ENCODE data around the gene TSPAN11.

TSPAN11 gene

DNA sequence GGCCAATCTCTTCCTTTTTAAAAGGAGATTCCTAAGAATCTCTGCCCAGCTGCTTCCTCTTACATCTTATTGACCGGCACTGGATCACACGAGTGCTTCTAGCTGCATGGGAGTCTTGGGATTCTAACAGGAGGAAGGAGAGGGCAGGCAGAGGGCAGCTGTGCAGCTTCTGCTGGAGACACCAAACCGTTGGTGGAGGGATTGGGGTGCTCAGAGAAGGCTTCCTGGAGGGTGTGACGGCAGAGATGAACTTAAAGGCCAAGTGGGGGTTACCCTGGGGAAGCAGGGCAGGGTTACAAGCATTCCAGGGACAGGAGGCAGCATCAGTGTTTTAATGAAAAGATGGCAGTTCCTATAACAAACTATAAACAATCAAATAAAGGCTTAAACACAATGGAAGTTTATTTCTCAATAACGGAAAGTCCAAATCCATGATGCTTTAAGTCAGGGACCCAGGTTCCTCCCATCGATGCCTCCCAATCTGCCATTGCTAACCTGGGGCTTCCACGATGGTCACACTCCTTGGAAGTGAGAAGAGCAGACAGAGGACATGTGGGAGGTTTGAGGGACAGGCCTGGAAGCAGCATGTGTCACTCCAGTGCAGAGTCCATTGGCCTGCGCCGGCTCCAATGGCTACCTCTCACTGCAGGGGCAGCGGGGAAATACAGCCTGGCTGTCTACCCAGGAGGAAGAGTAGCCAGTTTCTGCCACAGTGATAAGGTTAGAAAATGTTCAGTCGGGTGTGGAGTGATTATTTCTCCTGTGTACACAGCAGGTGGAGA is 94.0 kb downstream of the TSPAN11 start:
- TF ChIP-seq TAF1 (IDR thresholded peaks at IDR 0.05; ENCODE audit: borderline replicate concordance, insufficient read depth, low read length) (no peak), FOXP2 (optimal IDR thresholded peaks at IDR 0.05; ENCODE audit: borderline replicate concordance, extremely low read depth, extremely low read length, insufficient read depth) (no peak)
- TF ChIP-seq, protein P1, sequence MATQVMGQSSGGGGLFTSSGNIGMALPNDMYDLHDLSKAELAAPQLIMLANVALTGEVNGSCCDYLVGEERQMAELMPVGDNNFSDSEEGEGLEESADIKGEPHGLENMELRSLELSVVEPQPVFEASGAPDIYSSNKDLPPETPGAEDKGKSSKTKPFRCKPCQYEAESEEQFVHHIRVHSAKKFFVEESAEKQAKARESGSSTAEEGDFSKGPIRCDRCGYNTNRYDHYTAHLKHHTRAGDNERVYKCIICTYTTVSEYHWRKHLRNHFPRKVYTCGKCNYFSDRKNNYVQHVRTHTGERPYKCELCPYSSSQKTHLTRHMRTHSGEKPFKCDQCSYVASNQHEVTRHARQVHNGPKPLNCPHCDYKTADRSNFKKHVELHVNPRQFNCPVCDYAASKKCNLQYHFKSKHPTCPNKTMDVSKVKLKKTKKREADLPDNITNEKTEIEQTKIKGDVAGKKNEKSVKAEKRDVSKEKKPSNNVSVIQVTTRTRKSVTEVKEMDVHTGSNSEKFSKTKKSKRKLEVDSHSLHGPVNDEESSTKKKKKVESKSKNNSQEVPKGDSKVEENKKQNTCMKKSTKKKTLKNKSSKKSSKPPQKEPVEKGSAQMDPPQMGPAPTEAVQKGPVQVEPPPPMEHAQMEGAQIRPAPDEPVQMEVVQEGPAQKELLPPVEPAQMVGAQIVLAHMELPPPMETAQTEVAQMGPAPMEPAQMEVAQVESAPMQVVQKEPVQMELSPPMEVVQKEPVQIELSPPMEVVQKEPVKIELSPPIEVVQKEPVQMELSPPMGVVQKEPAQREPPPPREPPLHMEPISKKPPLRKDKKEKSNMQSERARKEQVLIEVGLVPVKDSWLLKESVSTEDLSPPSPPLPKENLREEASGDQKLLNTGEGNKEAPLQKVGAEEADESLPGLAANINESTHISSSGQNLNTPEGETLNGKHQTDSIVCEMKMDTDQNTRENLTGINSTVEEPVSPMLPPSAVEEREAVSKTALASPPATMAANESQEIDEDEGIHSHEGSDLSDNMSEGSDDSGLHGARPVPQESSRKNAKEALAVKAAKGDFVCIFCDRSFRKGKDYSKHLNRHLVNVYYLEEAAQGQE (IDR thresholded peaks at IDR 0.05; ENCODE audit: insufficient read depth in 1 of 2, low read depth in 2 of 2, low read length in 2 of 2): no peak

DNA sequence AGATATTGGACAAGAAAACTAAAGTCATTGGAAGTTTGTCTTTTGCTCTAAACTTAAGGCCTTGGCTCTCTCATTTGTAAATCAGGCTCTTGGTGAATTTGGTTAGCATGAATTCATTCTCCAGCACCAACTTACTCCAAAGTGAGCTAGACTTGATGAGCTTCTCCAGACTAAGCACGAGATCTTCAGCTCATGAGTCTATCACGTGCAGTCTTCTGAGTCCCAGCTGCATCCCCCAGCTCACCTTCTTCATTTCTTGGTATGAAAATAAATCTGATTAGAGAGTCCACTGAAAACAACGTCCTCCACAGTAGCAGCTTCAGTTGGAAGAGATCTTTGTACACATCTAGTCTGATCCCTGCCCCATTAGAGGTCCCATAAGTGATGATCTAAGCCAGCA is 94.6 kb downstream of the TSPAN11 start:
- TF ChIP-seq TAF1 (IDR thresholded peaks at IDR 0.05; ENCODE audit: borderline replicate concordance, insufficient read depth, low read length): no peak
- TF ChIP-seq FOXP2 (optimal IDR thresholded peaks at IDR 0.05; ENCODE audit: borderline replicate concordance, extremely low read depth, extremely low read length, insufficient read depth): no peak
- TF ChIP-seq, protein P1 (IDR thresholded peaks at IDR 0.05; ENCODE audit: insufficient read depth in 1 of 2, low read depth in 2 of 2, low read length in 2 of 2): no peak
- TF ChIP-seq POLR2AphosphoS5 (IDR thresholded peaks at IDR 0.05; ENCODE audit: low read depth, low read length): no peak
- no peak for TF ChIP-seq SIN3A (IDR thresholded peaks at IDR 0.05; ENCODE audit: borderline replicate concordance, insufficient read depth, low read length)

DNA sequence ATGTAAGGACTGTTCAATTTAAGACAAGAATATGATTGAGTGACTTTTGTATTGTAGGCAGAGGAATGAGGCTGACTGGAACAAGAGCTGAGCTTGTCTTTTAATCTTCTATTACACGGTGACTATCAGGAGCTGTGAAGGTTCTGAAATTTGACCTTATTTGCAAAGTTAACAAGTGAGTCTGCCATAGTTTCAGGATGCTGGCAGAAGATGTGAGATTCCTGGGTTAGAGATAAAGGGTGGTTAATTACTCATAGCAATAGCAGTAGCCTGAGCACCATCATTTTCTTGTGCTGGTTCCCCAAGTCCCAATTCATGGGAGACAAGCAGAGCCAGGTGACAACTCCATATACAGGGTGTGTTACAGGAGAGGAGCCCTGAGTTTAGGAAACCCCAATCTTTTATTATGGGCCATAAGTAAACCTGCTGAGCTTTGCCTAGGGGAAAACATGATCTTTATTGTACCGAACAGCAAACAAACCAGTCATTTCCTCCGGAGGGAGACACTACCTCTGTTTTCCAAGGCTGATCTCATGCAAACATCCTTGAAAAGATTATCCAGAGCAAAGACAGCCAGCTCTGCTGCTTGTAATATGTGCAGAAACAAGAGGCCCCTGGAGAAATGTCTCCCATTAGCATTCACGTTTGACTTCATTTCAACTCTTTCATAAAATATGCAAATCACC is 95.4 kb downstream of the TSPAN11 start:
- no peak for TF ChIP-seq SIN3A (IDR thresholded peaks at IDR 0.05; ENCODE audit: borderline replicate concordance, insufficient read depth, low read length)
- no peak for TF ChIP-seq FOXP2 (optimal IDR thresholded peaks at IDR 0.05; ENCODE audit: borderline replicate concordance, extremely low read depth, extremely low read length, insufficient read depth)
- TF ChIP-seq POLR2AphosphoS5 (IDR thresholded peaks at IDR 0.05; ENCODE audit: low read depth, low read length): no peak
- TF ChIP-seq, protein P1 (IDR thresholded peaks at IDR 0.05; ENCODE audit: insufficient read depth in 1 of 2, low read depth in 2 of 2, low read length in 2 of 2): no peak
- no peak for TF ChIP-seq TAF1 (IDR thresholded peaks at IDR 0.05; ENCODE audit: borderline replicate concordance, insufficient read depth, low read length)

DNA sequence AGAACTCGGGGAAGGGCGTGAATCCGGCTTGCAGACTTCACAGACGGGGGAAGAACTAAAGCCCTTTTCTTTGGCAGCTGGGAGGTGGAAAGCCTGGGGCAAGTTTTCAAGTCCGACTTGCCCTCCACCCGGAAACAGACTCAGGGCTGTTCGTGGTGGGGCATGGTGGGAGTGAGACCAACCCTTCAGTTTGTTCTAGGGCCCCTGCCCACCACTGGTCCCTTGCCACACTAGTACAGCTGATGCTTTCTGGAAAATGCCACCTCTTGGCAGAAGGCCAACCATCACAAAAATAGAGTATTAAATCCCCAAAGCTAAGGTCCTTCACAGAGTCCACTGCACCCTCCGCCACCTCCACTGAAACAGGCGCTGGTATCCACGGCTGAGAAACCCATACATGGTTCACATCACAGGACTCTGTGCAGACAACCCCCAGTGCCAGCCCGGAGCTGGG is 96.8 kb downstream of the TSPAN11 start:
- TF ChIP-seq POLR2AphosphoS5 (IDR thresholded peaks at IDR 0.05; ENCODE audit: low read depth, low read length) (no peak), FOXP2 (optimal IDR thresholded peaks at IDR 0.05; ENCODE audit: borderline replicate concordance, extremely low read depth, extremely low read length, insufficient read depth) (no peak), SIN3A (IDR thresholded peaks at IDR 0.05; ENCODE audit: borderline replicate concordance, insufficient read depth, low read length) (no peak), TAF1 (IDR thresholded peaks at IDR 0.05; ENCODE audit: borderline replicate concordance, insufficient read depth, low read length) (no peak)
- TF ChIP-seq, protein P1 (IDR thresholded peaks at IDR 0.05; ENCODE audit: insufficient read depth in 1 of 2, low read depth in 2 of 2, low read length in 2 of 2): no peak
